Colonic mucosa (tissue), 4 donors: ENCODE measurements around the gene BLOC1S5. TPM values are rescaled to one million over a fixed set of nuclear protein-coding genes. Genes with fewer than 3 reads are reported as not detected.

Experiments used
- DNase-seq: peaks from one replicate; pipeline ENCODE4 v3.0.0-alpha.2; 2020
- H3K27ac ChIP-seq: fragments of 200-600 bp; one replicate; pipeline ENCODE4 v1.8.0; 2021
- H3K27me3 ChIP-seq: fragments of 200-600 bp; one replicate; pipeline ENCODE4 v1.8.0; 2021
- H3K36me3 ChIP-seq: fragments of 200-600 bp; one replicate; pipeline ENCODE4 v1.8.0; 2021
- H3K4me1 ChIP-seq: fragments of 200-600 bp; one replicate; pipeline ENCODE4 v1.8.0; 2021; ENCODE audit warnings: mild to moderate bottlenecking
- H3K4me3 ChIP-seq: fragments of 200-600 bp; one replicate; pipeline ENCODE4 v1.8.0; 2021
- H3K9ac ChIP-seq, 2 donors: one replicate each; pipeline ENCODE4 v1.7.0; 2013; ENCODE audit warnings: control low read depth in 2 of 2, low read depth in 2 of 2, low read length in 2 of 2
- H3K9me3 ChIP-seq: fragments of 200-600 bp; one replicate; pipeline ENCODE4 v1.8.0; 2021
- intact Hi-C: fragments of 100-400 bp; cut with DNase I; formaldehyde crosslinking; loops from one replicate; pipeline ENCODE4 v1.14.1; 2022
- total RNA-seq, 2 donors: library from RNA; stranded (reverse); fragmentation: NEBNext Ultra II Directional in 1 of 2; extraction: Animal tissue kit (Norgen Biotek cat#: 25700) in 1 of 2; gene quantifications; one replicate each; pipeline ENCODE4 v1.2.1, GENCODE V29; 2021
- TF ChIP-seq, protein P1 (sequence below): fragments of 200-600 bp; IDR thresholded peaks from one replicate; pipeline ENCODE4 v1.8.0; 2022; ENCODE audit warnings: antibody characterized with exemption, mild to moderate bottlenecking
- donor health status: healthy.
- donor health status: DM: no; HTN: no; CAD: no.
- donor health status: DM: no; HTN: no; CAD: no.

Gene BLOC1S5, protein sequence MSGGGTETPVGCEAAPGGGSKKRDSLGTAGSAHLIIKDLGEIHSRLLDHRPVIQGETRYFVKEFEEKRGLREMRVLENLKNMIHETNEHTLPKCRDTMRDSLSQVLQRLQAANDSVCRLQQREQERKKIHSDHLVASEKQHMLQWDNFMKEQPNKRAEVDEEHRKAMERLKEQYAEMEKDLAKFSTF
- total RNA-seq: 10 to 100 TPM; 10.3 to 14.1 TPM

DNA sequence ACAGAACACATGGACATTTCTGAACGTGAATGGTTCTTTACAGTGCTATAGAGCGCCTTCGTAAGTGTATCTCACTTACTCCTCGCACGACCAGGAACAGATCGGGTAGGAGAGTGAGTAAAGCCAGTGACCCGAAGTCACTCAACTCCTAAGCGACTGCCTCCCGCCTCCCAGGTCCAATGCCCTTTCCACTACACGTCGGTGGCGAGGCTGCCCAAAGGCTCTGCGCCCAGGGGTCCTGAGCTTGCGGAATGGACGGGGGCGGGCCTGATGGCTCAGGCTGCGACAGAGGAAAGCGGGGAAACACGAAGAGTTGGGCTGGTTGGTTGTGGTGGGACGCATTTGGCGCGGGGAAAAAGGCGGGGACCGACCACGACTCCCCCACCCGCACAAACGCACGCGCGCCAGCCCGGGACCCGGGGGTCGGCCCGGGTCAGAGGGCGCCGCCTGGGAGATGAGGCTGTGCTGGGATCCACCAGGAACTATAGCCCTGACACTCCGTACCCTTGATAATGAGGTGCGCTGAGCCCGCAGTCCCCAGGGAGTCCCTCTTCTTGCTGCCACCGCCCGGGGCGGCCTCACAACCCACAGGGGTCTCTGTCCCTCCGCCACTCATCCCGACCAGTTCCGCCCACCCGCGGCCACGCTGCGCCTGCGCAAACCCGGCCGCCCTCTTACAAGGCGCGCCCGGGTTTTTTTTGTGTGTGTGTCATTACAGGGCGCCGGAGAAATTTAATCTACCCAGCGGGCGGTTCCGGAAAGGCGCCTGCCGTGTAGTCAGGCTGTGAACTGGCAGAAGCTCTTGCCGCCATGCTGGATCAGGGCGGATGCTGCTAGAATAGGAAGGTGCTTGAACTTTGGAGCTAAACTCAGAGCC is at the start of gene BLOC1S5:
BLOC1S5 (minus strand) TSS at position 629 of the 877 bp plus-strand sequence; CDS start at position 616, 13 bp downstream.
- peak within 1 kb of the TSS; percentile 86 to 93 for H3K9ac ChIP-seq
- peak within 1 kb of the TSS; percentile 83 for H3K4me3 ChIP-seq
- intact Hi-C loops: loop anchor here (10.0 kb wide), 1 partner anchor 159 kb away; no protein-coding TSS in a partner anchor
- H3K27me3 ChIP-seq: no peaks in the 10 kb centered on the region
- peaks cover 4% of the 10 kb centered on the region for H3K4me1 ChIP-seq
- TF ChIP-seq, protein P1, sequence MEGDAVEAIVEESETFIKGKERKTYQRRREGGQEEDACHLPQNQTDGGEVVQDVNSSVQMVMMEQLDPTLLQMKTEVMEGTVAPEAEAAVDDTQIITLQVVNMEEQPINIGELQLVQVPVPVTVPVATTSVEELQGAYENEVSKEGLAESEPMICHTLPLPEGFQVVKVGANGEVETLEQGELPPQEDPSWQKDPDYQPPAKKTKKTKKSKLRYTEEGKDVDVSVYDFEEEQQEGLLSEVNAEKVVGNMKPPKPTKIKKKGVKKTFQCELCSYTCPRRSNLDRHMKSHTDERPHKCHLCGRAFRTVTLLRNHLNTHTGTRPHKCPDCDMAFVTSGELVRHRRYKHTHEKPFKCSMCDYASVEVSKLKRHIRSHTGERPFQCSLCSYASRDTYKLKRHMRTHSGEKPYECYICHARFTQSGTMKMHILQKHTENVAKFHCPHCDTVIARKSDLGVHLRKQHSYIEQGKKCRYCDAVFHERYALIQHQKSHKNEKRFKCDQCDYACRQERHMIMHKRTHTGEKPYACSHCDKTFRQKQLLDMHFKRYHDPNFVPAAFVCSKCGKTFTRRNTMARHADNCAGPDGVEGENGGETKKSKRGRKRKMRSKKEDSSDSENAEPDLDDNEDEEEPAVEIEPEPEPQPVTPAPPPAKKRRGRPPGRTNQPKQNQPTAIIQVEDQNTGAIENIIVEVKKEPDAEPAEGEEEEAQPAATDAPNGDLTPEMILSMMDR: no peak
- peak within 1 kb of the TSS; percentile 85 for H3K27ac ChIP-seq
- peak; percentile 98 for DNase-seq
- H3K36me3 ChIP-seq: no peaks in the 10 kb centered on the region
- no peaks in the 10 kb centered on the region for H3K9me3 ChIP-seq

DNA sequence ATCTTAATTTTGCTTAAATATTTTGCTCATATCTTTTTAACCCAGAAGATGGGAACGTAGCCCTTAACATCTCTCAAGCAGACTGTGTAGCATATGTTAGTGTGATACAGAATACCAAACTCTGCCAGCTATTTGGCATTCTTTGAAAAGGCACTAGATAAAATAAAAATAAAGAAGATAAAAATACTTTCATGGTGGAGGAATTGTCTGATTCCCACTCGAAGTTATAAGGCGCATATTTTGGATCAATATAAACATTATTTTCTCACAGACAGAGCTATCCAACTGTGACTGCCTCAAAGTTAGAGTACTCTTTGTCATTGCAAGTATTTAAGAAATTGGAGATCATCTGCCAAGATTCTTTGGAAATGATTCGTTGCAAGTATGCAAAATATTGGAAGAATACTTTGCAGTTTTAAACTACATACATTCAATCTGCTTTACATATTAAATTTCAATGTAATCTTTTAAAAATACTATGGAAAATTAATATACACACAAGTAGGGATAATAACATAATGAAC is 49.0 kb upstream of the BLOC1S5 start:
- H3K4me3 ChIP-seq: no peak overlapping the region
- no peaks in the 10 kb centered on the region for H3K4me1 ChIP-seq
- intact Hi-C loops: no loop called here
- DNase-seq: no peak
- H3K36me3 ChIP-seq: no peaks in the 10 kb centered on the region
- H3K9me3 ChIP-seq: no peaks in the 10 kb centered on the region
- H3K9ac ChIP-seq: no peak overlapping the region
- TF ChIP-seq, protein P1: no peak
- no peaks in the 10 kb centered on the region for H3K27me3 ChIP-seq
- no peak overlapping the region for H3K27ac ChIP-seq

DNA sequence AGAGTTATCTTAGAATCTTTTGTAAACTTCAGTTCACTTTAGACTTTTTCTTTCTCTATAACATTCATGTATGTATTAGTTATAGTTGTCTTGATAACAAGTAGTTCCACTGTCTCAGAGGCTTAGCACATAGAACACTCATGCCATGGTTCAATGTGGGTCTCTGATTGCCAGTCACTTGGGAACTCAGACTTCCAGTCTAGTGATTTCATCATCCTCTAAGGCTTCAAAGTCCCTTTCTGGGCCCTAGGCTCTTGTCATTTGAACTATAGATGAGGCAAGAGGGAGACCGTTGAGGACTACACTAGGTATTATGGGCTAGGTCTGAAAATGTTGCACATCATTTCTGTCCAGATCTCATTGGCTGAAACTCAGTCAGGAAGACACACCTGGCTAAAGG is 46.5 kb upstream of the BLOC1S5 start:
- Histone ChIP-seq H3K27ac (no peak overlapping the region), H3K4me3 (no peak overlapping the region), H3K36me3 (no peaks in the 10 kb centered on the region), H3K9me3 (no peaks in the 10 kb centered on the region), H3K27me3 (no peaks in the 10 kb centered on the region), H3K9ac (no peak overlapping the region), H3K4me1 (no peaks in the 10 kb centered on the region)
- no peak for DNase-seq
- TF ChIP-seq, protein P1: no peak
- intact Hi-C loops: no loop called here

DNA sequence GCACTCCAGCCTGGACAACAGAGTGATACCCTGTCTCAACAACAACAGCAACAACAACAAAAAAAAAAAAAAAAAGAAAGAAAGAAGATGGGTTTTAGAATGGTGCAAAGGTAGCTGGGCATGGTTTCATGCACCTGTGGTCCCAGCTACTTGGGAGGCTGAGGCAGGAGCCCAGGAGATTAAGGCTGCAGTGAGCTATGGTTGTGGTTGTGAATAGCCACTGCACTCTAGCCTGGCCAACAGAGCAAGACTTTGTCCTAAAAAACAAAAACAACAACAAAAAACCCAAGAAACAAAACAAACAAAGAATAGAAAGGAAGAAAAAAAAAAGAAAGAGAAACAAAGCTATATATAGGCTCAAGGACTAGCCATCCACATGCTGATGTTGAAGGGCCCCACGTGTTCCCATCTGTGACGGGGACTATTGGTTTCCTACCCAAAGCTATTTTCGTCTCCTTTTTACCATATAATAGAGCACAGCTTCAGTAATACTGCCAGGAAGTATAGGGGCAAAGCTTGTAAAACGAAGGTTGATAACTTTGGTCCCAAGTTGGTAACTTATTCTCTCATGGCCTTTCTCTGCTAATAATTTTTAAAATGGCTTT is 46.0 kb upstream of the BLOC1S5 start:
- no peaks in the 10 kb centered on the region for H3K9me3 ChIP-seq
- intact Hi-C loops: no loop called here
- no peak overlapping the region for H3K9ac ChIP-seq
- H3K27me3 ChIP-seq: no peaks in the 10 kb centered on the region
- TF ChIP-seq, protein P1: no peak
- H3K36me3 ChIP-seq: no peaks in the 10 kb centered on the region
- no peak overlapping the region for H3K4me3 ChIP-seq
- H3K4me1 ChIP-seq: no peaks in the 10 kb centered on the region
- DNase-seq: no peak
- no peak overlapping the region for H3K27ac ChIP-seq

DNA sequence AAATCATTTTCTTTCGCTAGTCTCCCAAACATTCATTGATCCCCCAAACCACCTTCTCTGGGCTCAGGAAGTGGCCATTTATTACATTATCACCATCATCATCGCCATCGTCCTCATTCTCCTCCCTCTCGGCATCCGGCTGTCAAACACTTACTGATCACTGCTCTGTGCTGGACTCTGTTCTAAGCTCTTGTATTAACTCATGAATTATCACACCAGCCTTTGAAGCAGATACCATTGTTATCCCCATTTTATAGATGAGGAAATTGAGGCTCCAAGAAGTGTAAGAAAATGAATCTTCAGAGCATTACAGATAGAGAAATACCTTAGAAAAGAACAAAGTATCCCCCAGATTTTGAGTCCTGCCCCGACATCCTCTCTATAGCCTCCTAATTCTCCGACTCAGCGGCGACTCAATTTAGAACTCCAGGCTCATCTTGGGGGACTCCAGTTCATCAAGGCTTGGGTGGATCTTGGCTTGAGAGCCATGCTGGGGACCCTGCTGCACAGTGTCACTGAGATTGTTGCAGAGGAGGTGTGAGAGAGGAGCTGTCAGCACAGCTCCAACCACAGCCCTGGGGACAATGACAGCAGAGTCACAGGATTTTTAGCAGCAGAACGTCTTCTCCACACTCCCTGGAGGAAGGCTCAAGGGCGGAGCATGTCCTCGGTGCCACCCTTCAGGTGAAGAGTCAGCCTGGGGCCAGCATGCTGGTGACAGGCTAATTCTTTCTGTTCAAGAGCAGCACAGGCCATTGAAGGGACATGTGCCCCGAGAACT is 44.8 kb upstream of the BLOC1S5 start:
- intact Hi-C loops: no loop called here
- no peaks in the 10 kb centered on the region for H3K27me3 ChIP-seq
- H3K9ac ChIP-seq: no peak overlapping the region
- no peaks in the 10 kb centered on the region for H3K4me1 ChIP-seq
- no peak overlapping the region for H3K27ac ChIP-seq
- no peak overlapping the region for H3K4me3 ChIP-seq
- H3K36me3 ChIP-seq: no peaks in the 10 kb centered on the region
- H3K9me3 ChIP-seq: no peaks in the 10 kb centered on the region
- TF ChIP-seq, protein P1: no peak
- DNase-seq: no peak
